K562 (cell line): ENCODE results near the gene PREP. TPM values are rescaled to one million over a fixed set of nuclear protein-coding genes. Genes with fewer than 3 reads are reported as not detected.

Source experiments
- ATAC-seq: fragments of 200-7000 bp; cut with Tn5 transposase; 3 replicates; pipeline ENCODE4 v1.9.1; 2020; ENCODE audit warnings: moderate library complexity
- BruUV-seq: library from RNA; stranded (reverse); fragments of 400-500 nt; replicated peaks from 2 replicates; lab custom pipeline; 2021; lab: Mats Ljungman, UMichigan
- CTCF ChIA-PET: fragments of 300-600 bp; formaldehyde crosslinking; extraction: SDS; loops from one replicate; lab custom pipeline; 2021; ENCODE audit warnings: low intra/inter-chr PET ratio; lab: Yijun Ruan, JAX
- POLR2A ChIA-PET: fragments of 300-600, 350-650 bp; sonication (Branson Sonifier 250); formaldehyde crosslinking; extraction: SDS; loops from one replicate; lab custom pipeline; 2021; ENCODE audit warnings: antibody characterized with exemption, inconsistent platforms; lab: Yijun Ruan, JAX
- DNase-seq, 4 experiments: peaks; one replicate each; pipeline versions ENCODE4 v3.0.0 to v3.0.0-alpha.2; 2011 to 2018; ENCODE audit warnings: low spot score in 3 of 4, mixed read lengths in 3 of 4; ENCODE audit errors: extremely low read depth in 1 of 4
- FAIRE-seq: peaks from 2 replicates; lab custom pipeline; 2011; peaks lifted over from hg19 to GRCh38; lab: Jason Lieb, UNC
- H2AFZ ChIP-seq: 2 replicates; pipeline ENCODE4 v1.6.0; 2011; ENCODE audit warnings: low read depth, low read length, control low read depth, inconsistent platforms
- H3K27ac ChIP-seq: fragments of 200-600 bp; 3 replicates; pipeline ENCODE4 v1.8.0; 2011; ENCODE audit warnings: low read depth, mild to moderate bottlenecking, control low read depth, inconsistent platforms, low read length, moderate library complexity, mixed read lengths; ENCODE audit errors: extremely low read depth
- H3K27me3 ChIP-seq, 2 experiments: fragments of 300-600 bp in 1 of 2; 2 replicates in 1 of 2; 3 replicates in 1 of 2; pipeline versions ENCODE4 v1.6.0 to v1.8.0; 2011; ENCODE audit warnings: inconsistent platforms in 2 of 2, low read length in 2 of 2, mild to moderate bottlenecking in 1 of 2, mixed read lengths in 1 of 2, moderate library complexity in 1 of 2; ENCODE audit not compliant: control insufficient read depth in 2 of 2, insufficient read depth in 2 of 2
- H3K36me3 ChIP-seq: fragments of 300-600 bp; 3 replicates; pipeline ENCODE4 v1.8.0; 2011; ENCODE audit warnings: mild to moderate bottlenecking, low read length, inconsistent platforms; ENCODE audit not compliant: control insufficient read depth, insufficient read depth
- H3K4me1 ChIP-seq, 2 experiments: fragments of 200-600 bp in 1 of 2; replicated peaks in 1 of 2; 2 replicates in 1 of 2; 3 replicates in 1 of 2; pipeline versions ENCODE4 v1.5.1 to v1.8.0; 2011; ENCODE audit warnings: inconsistent platforms in 2 of 2, low read length in 2 of 2, mild to moderate bottlenecking in 1 of 2, mixed read lengths in 1 of 2, moderate library complexity in 1 of 2; ENCODE audit not compliant: control insufficient read depth in 2 of 2, insufficient read depth in 2 of 2
- H3K4me2 ChIP-seq: 2 replicates; pipeline ENCODE4 v1.6.1; 2011; ENCODE audit warnings: low read length, control low read depth, inconsistent platforms, mixed read lengths; ENCODE audit not compliant: insufficient read depth
- H3K4me3 ChIP-seq: fragments of 200-600 bp; sonication (generic), shearing (Covaris generic); 2 replicates; pipeline ENCODE4 v1.5.1; 2016; ENCODE audit warnings: control low read depth, inconsistent platforms
- H3K79me2 ChIP-seq: fragments of 200-600 bp; 3 replicates; pipeline ENCODE4 v1.8.0; 2011; ENCODE audit warnings: low read length, inconsistent platforms; ENCODE audit not compliant: control insufficient read depth, insufficient read depth
- H3K9ac ChIP-seq, 2 experiments: 2 replicates each; pipeline versions ENCODE4 v1.6.0 to v1.6.1; 2011; ENCODE audit warnings: low read depth in 2 of 2, low read length in 2 of 2, control low read depth in 1 of 2, inconsistent platforms in 1 of 2, mild to moderate bottlenecking in 1 of 2, mixed read lengths in 1 of 2; ENCODE audit not compliant: insufficient read depth in 1 of 2
- H3K9me1 ChIP-seq: one replicate; pipeline ENCODE4 v1.6.0; 2011; ENCODE audit warnings: inconsistent platforms, mild to moderate bottlenecking, low read length, moderate library complexity; ENCODE audit not compliant: control insufficient read depth, insufficient read depth
- H3K9me3 ChIP-seq: replicated peaks from 2 replicates; pipeline ENCODE4 v1.5.1; 2011; ENCODE audit warnings: low read depth, low read length, inconsistent platforms; ENCODE audit not compliant: control insufficient read depth, insufficient read depth
- H4K20me1 ChIP-seq: replicated peaks from 2 replicates; pipeline ENCODE4 v1.6.1; 2011; ENCODE audit warnings: low read length, inconsistent platforms, mixed read lengths; ENCODE audit not compliant: control insufficient read depth, insufficient read depth
- ARID3A ChIP-seq: IDR thresholded peaks from 2 replicates; pipeline ENCODE4 v1.6.1; 2012; ENCODE audit warnings: low read depth, low read length, improper control_type of control experiment, borderline replicate concordance
- CBX8 ChIP-seq: fragments of 200-600 bp; sonication (generic); IDR thresholded peaks from 2 replicates; pipeline ENCODE4 v1.6.1; 2012; ENCODE audit warnings: borderline replicate concordance, mixed run types, low read depth, mild to moderate bottlenecking, moderate library complexity, mixed read lengths, low read length, control low read depth, inconsistent platforms; ENCODE audit not compliant: poor library complexity, severe bottlenecking; ENCODE audit errors: extremely low read depth
- MTA1 ChIP-seq: fragments of 450-650 bp; IDR thresholded peaks from 2 replicates; pipeline ENCODE4 v1.6.1; 2017; ENCODE audit warnings: borderline replicate concordance
- NCOA2 ChIP-seq, 2 experiments: fragments of 450-650 bp; IDR thresholded peaks; 2 replicates each; pipeline ENCODE4 v1.6.1; 2018; ENCODE audit warnings: mild to moderate bottlenecking in 2 of 2, moderate library complexity in 1 of 2; ENCODE audit not compliant: partially characterized antibody in 2 of 2
- NFYB ChIP-seq: IDR thresholded peaks from 2 replicates; pipeline ENCODE4 v1.6.1; 2011; ENCODE audit warnings: mild to moderate bottlenecking, moderate library complexity; ENCODE audit not compliant: insufficient read length; ENCODE audit errors: extremely low read depth
- PATZ1 ChIP-seq: fragments of 250-450 bp; sonication (Bioruptor Pico); IDR thresholded peaks from 2 replicates; pipeline ENCODE4 v1.5.0; 2020; ENCODE audit warnings: mild to moderate bottlenecking, borderline replicate concordance
- RFX7 ChIP-seq: fragments of 250-450 bp; sonication (Bioruptor Pico); IDR thresholded peaks from 2 replicates; pipeline ENCODE4 v1.5.1; 2021; ENCODE audit warnings: mild to moderate bottlenecking
- TFAP4 ChIP-seq: sonication (generic); formaldehyde crosslinking; IDR thresholded peaks from 2 replicates; pipeline ENCODE4 v1.8.0; 2022; ENCODE audit warnings: missing genetic modification reagents, mild to moderate bottlenecking, moderate library complexity, borderline replicate concordance
- TGIF2 ChIP-seq: sonication (generic); formaldehyde crosslinking; IDR thresholded peaks from 2 replicates; pipeline ENCODE4 v1.8.1; 2022; ENCODE audit warnings: mild to moderate bottlenecking, missing genetic modification reagents, moderate library complexity
- ZNF239 ChIP-seq: fragments of 250-450 bp; sonication (Bioruptor Pico); IDR thresholded peaks from 2 replicates; pipeline ENCODE4 v1.4.0; 2020; ENCODE audit warnings: mild to moderate bottlenecking
- WGBS: fragments of 100-300 bp; shearing (Covaris generic); methylation state at CpG from one replicate; pipeline ENCODE4 v1.1.6; 2016; ENCODE audit warnings: low coverage, mixed read lengths; ENCODE audit not compliant: insufficient coverage; ENCODE audit errors: missing lambda C conversion rate; 5-methylcytosine and 5-hydroxymethylcytosine counted together
- in situ Hi-C: fragments of 300-500 bp; cut with MboI; formaldehyde crosslinking; loops from 4 replicates; pipeline ENCODE4 v1.15.0; 2018; ENCODE audit warnings: inconsistent platforms, mixed read lengths
- intact Hi-C: fragments of 100-400 bp; cut with micrococcal nuclease; formaldehyde crosslinking; loops from 2 replicates; pipeline ENCODE4 v1.14.2; 2022
- polyA plus RNA-seq, 8 experiments: library from polyadenylated mRNA; depleted of rRNA in 4 of 8; stranded (reverse) in 5 of 8; unstranded in 3 of 8; fragments of >200 nt; fragmentation: Nextera tagmentation in 2 of 8; fragmentation: Illumina TruSeq in 1 of 8; extraction: Ambion mirVana in 2 of 8; extraction: Trizol in 1 of 8; gene quantifications; 2 replicates each; pipeline versions ENCODE4 v1.2.1 to v1.2.3, GENCODE V29; 2011 to 2014; ENCODE audit warnings: inconsistent platforms in 1 of 8, missing spikeins in 1 of 8
- total RNA-seq, 7 experiments: library from RNA; depleted of rRNA in 6 of 7; stranded (reverse); fragments of >200 nt in 6 of 7; fragmentation: Illumina TruSeq in 2 of 7; extraction: Trizol in 2 of 7; gene quantifications; 2 replicates each; pipeline versions ENCODE4 v1.2.1 to v1.2.3, GENCODE V29; 2011 to 2021; ENCODE audit warnings: low replicate concordance in 1 of 7

The PREP gene
- total and polyA plus RNA-seq, 9 of the 15 experiments (the other 6 are each of a cell fraction or from before 2014, with no cell fraction given), result 14.1 to 60.8 (median 28.3) TPM

- no peak for TF ChIP-seq TFAP4 (CRISPR knock-in tag)
These were observed 29.4 kb downstream of the PREP start (continued) for GRCh38 chr6:105373481-105373880.

- H3K4me2 ChIP-seq, result no peak overlapping the region
- H3K9me3 ChIP-seq, result no peaks in the 10 kb centered on the region
- TF ChIP-seq TGIF2 (CRISPR knock-in tag) (no peak), MTA1 (no peak), PATZ1 (CRISPR knock-in tag) (no peak), NCOA2 (IDR thresholded peaks at IDR 0.05; ENCODE audit: partially characterized antibody in 2 of 2) (no peak), CBX8 (no peak), RFX7 (CRISPR knock-in tag) (no peak), ZNF239 (CRISPR knock-in tag) (no peak), NFYB (no peak), ARID3A (no peak)
- BruUV-seq, result no TSS peak
- WGBS, result 82% methylated on average over 3 of the region's 3 CpGs
- DNase-seq (no peak), FAIRE-seq (no peak), ATAC-seq (no peak)
- H3K27me3 ChIP-seq, result no peaks in the 10 kb centered on the region
- intact Hi-C loops, result no loop called here
- peaks cover 11% of the 10 kb centered on the region; the same call in 1 of the 3 replicates for H3K79me2 ChIP-seq
- H3K9ac ChIP-seq, result no peak overlapping the region
- H3K4me3 ChIP-seq, result no peak overlapping the region
- peaks cover 89% of the 10 kb centered on the region for H3K36me3 ChIP-seq
- H3K9me1 ChIP-seq, result no peaks in the 10 kb centered on the region
- no peaks in the 10 kb centered on the region for H3K4me1 ChIP-seq
- POLR2A ChIA-PET, result interaction anchor here (1.0 kb wide), 1 partner anchor 9 kb away, joined by 3 read pairs; no protein-coding TSS in a partner anchor
- H3K27ac ChIP-seq, result no peak overlapping the region
- in situ Hi-C loops, result no loop called here
- no peaks in the 10 kb centered on the region for H4K20me1 ChIP-seq
- CTCF ChIA-PET, result no interaction called here
- no peak overlapping the region for H2AFZ ChIP-seq
These were observed 30.1 kb downstream of the PREP start for GRCh38 chr6:105372849-105373182.
